Transverse colon (tissue), 4 donors: ENCODE results near the gene TMEM30B. TPM values are rescaled to one million over a fixed set of nuclear protein-coding genes. Genes with fewer than 3 reads are reported as not detected.
A peak's percentile ranks its signal among the peaks of the same experiment; 100 is the strongest.

ENCODE experiments used
- DNase-seq: peaks from one replicate; pipeline ENCODE4 v3.0.0-alpha.2; 2019
- H3K27ac ChIP-seq, 4 donors: fragments of 200-600 bp; sonication (generic); 2 replicates each; pipeline ENCODE4 v1.5.1; 2016 to 2018; ENCODE audit warnings: inconsistent platforms in 4 of 4
- H3K27me3 ChIP-seq: fragments of 200-600 bp; sonication (generic); 2 replicates; pipeline ENCODE4 v1.5.1; 2017; ENCODE audit warnings: inconsistent platforms
- H3K36me3 ChIP-seq, 4 donors: fragments of 200-600 bp; sonication (generic); 2 replicates each; pipeline ENCODE4 v1.5.1; 2017 to 2019; ENCODE audit warnings: inconsistent platforms in 4 of 4
- H3K4me1 ChIP-seq, 4 donors: fragments of 200-600 bp; sonication (generic); 2 replicates each; pipeline ENCODE4 v1.5.1; 2017 to 2020; ENCODE audit warnings: inconsistent platforms in 4 of 4
- H3K4me3 ChIP-seq, 4 donors: fragments of 200-600 bp; sonication (generic); 1 replicate in 1 of 4; 2 replicates in 3 of 4; pipeline versions ENCODE4 v1.5.1 to v1.6.1; 2017 to 2019; ENCODE audit warnings: inconsistent platforms in 4 of 4
- H3K9me3 ChIP-seq, 2 donors: fragments of 200-600 bp; sonication (generic); 2 replicates each; pipeline ENCODE4 v1.5.1; 2017 to 2019; ENCODE audit warnings: inconsistent platforms in 2 of 2
- CTCF ChIP-seq, 5 experiments: fragments of 200-600 bp in 3 of 5; fragments of 450-650 bp in 2 of 5; sonication (generic) in 3 of 5; IDR thresholded peaks; 1 replicate in 2 of 5; 2 replicates in 3 of 5; pipeline ENCODE4 v1.5.1; 2016 to 2017; ENCODE audit warnings: antibody characterized with exemption in 5 of 5, inconsistent platforms in 3 of 5, mild to moderate bottlenecking in 2 of 5, moderate library complexity in 1 of 5
- EP300 ChIP-seq: sonication (generic); formaldehyde crosslinking; IDR thresholded peaks from one replicate; pipeline ENCODE4 v1.6.1; 2017; ENCODE audit warnings: antibody characterized with exemption, low read depth
- POLR2A ChIP-seq: fragments of 450-650 bp; IDR thresholded peaks from one replicate; pipeline ENCODE4 v1.6.1; 2016; ENCODE audit warnings: antibody characterized with exemption, mild to moderate bottlenecking, moderate library complexity
- POLR2AphosphoS5 ChIP-seq, 3 donors: sonication (generic); formaldehyde crosslinking; IDR thresholded peaks; one replicate each; pipeline ENCODE4 v1.6.1; 2016; ENCODE audit warnings: antibody characterized with exemption in 3 of 3
- WGBS, 2 donors: methylation state at CpG; one replicate each; pipeline ENCODE4 v1.1.5; 2018; ENCODE audit warnings: low coverage in 1 of 2; 5-methylcytosine and 5-hydroxymethylcytosine counted together
- in situ Hi-C, 4 donors: fragments of 200-750 bp; cut with MboI; loops; one replicate each; pipeline versions ENCODE4 v1.15.0 to v1.15.1; 2017; ENCODE audit warnings: low sequenced_read_pairs in 3 of 4, low pct_ligation_motif_present in 1 of 4, low pct_unique_long_range_greater_than_20kb in 1 of 4
- intact Hi-C: fragments of 100-400 bp; cut with DNase I; formaldehyde crosslinking; loops from one replicate; pipeline ENCODE4 v1.15.1; 2023; ENCODE audit warnings: low total_unique reads
- total RNA-seq, 4 donors: library from RNA; depleted of rRNA; stranded (reverse); fragments of >200 nt; gene quantifications; one replicate each; pipeline ENCODE4 v1.1.0, GENCODE V29; 2016

The TMEM30B gene
- total RNA-seq, 4 donors from 2014 or later: 50.4 to 141 (median 71.2) TPM

GRCh38 chr14:61298824-61299223, 17.7 kb upstream of the TMEM30B start:
- in situ Hi-C loops (loop anchor here in 3 of 4 donors (10.0 to 25.0 kb wide), 3 partner anchors 156 to 538 kb away; no protein-coding TSS in a partner anchor), intact Hi-C loops (no loop called here)
- Histone ChIP-seq H3K4me3 (no peak overlapping the region), H3K27ac (no peak overlapping the region), H3K9me3 (no peaks in the 10 kb centered on the region), H3K36me3 (no peaks in the 10 kb centered on the region), H3K4me1 (peaks cover 4 to 10% (median 7%) of the 10 kb centered on the region in 4 donors), H3K27me3 (no peaks in the 10 kb centered on the region)
- TF ChIP-seq POLR2A (no peak), CTCF (IDR thresholded peaks at IDR 0.05) (no peak), POLR2AphosphoS5 (IDR thresholded peaks at IDR 0.05) (no peak), EP300 (no peak)
- WGBS, 2 donors: 0 to 34% methylated on average over 2 to 3 of the region's 3 CpGs
- DNase-seq: no peak

DNA sequence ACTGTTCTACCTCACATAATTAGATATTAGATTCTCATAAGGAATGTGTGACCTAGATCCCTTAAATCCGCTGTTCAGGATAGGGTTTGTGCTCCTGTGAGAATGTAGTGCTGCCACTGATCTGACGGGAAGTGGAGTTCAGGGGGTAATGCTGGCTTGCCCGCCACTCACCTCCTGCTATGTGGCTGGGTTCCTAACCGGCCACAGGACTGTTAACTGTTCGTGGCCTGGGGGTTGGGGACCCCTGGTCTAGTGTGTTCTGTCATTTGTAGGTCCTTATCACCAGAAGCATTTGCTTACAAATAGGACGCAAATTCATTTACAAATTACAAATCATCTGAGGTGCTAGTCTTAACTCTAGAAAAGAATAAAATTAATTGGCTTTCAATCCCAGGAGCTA, 16.4 kb upstream of the TMEM30B start:
- DNase-seq: no peak
- Histone ChIP-seq H3K9me3 (no peaks in the 10 kb centered on the region), H3K4me1 (peaks cover 4 to 10% (median 7%) of the 10 kb centered on the region in 4 donors), H3K27ac (no peak overlapping the region), H3K27me3 (no peaks in the 10 kb centered on the region), H3K4me3 (no peak overlapping the region), H3K36me3 (no peaks in the 10 kb centered on the region)
- WGBS, 2 donors: 60 to 86% methylated on average over 1 to 6 of the region's 6 CpGs
- intact Hi-C loops (no loop called here), in situ Hi-C loops (loop anchor here in 3 of 4 donors (10.0 to 25.0 kb wide), 3 partner anchors 157 to 540 kb away; no protein-coding TSS in a partner anchor)
- TF ChIP-seq EP300 (no peak), POLR2AphosphoS5 (IDR thresholded peaks at IDR 0.05) (no peak), POLR2A (no peak), CTCF (IDR thresholded peaks at IDR 0.05) (no peak)

DNA sequence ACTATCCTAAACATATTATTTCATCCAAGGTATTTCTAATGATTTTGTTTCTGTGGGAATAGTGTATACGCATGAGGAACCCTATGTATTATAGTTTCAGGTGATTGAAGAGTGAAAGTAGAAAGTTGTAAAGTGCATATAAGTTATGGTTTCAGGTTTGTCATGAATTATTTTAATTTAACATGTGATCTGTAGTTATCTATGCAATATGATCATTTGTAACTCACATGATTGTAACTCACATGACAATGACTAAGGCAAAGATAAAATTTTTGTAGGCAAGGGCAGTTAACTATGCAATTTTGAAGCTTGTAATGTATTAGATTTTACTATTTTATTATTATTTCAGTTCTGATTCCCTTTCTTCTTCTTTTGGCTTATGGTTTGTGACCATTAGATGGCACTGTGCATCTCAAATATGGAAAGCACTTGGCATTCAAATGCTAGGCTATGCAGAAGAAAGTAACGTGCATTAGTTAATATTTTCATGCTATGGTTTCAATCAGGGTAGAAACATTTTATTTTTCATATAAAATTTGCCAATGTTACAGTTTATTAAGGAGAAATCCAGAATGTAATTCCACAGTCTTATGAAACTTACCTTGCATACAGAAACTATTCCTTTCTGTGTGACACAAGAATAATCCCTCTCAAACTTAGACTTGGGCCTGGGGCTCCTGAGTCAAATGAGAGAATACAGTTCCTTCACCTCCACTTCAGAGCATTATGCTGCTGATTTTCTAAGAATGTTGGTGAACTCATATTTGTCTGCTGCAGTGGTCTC, 15.8 kb upstream of the TMEM30B start:
- H3K9me3 ChIP-seq: no peaks in the 10 kb centered on the region
- 14 to 39% methylated on average over 2 of the region's 2 CpGs for WGBS, 2 donors
- H3K36me3 ChIP-seq: no peaks in the 10 kb centered on the region
- in situ Hi-C loops (loop anchor here in 3 of 4 donors (10.0 to 25.0 kb wide), 3 partner anchors 158 to 540 kb away; no protein-coding TSS in a partner anchor), intact Hi-C loops (no loop called here)
- no peak overlapping the region for H3K4me3 ChIP-seq
- DNase-seq: no peak
- H3K27ac ChIP-seq: no peak overlapping the region
- no peaks in the 10 kb centered on the region for H3K27me3 ChIP-seq
- peaks cover 4 to 10% (median 7%) of the 10 kb centered on the region in 4 donors for H3K4me1 ChIP-seq
- no peak for TF ChIP-seq POLR2A
- peak; percentile 30 to 55 (median 53) for TF ChIP-seq CTCF (IDR thresholded peaks at IDR 0.05)

- Histone ChIP-seq H3K4me3 (no peak overlapping the region), H3K4me1 (peaks cover 4 to 10% (median 7%) of the 10 kb centered on the region in 4 donors), H3K36me3 (no peaks in the 10 kb centered on the region), H3K27ac (no peak overlapping the region), H3K9me3 (no peaks in the 10 kb centered on the region), H3K27me3 (no peaks in the 10 kb centered on the region)
- in situ Hi-C loops (loop anchor here in 3 of 4 donors (10.0 to 25.0 kb wide), 3 partner anchors 159 to 541 kb away; no protein-coding TSS in a partner anchor), intact Hi-C loops (no loop called here)
- 29 to 42% methylated on average over 2 to 3 of the region's 3 CpGs for WGBS, 2 donors
- no peak for DNase-seq
- no peak for TF ChIP-seq CTCF (IDR thresholded peaks at IDR 0.05)
- no peak for TF ChIP-seq POLR2A
- no peak for TF ChIP-seq POLR2AphosphoS5 (IDR thresholded peaks at IDR 0.05)
- TF ChIP-seq EP300: no peak
These were observed 15.0 kb upstream of the TMEM30B start for GRCh38 chr14:61296151-61296550.
